Caco-2 (cell line): Measurements from ENCODE around the gene ATG9B. TPM values are rescaled to one million over a fixed set of nuclear protein-coding genes. Genes with fewer than 3 reads are reported as not detected.

Experiments
- BruUV-seq: library from RNA; stranded (reverse); fragments of 400-500 nt; replicated peaks from 2 replicates; lab custom pipeline; 2021; lab: Mats Ljungman, UMichigan
- CTCF ChIA-PET: fragments of 300-600 bp; sonication (Branson Sonifier 250); formaldehyde crosslinking; loops from one replicate; lab custom pipeline; 2022; ENCODE audit warnings: antibody characterized with exemption; lab: Charles Lee
- POLR2A ChIA-PET: fragments of 300-600 bp; sonication (Branson Sonifier 250); formaldehyde crosslinking; loops from one replicate; lab custom pipeline; 2022; ENCODE audit warnings: antibody characterized with exemption; lab: Charles Lee
- DNase-seq, 2 experiments: peaks; one replicate each; pipeline versions ENCODE4 v3.0.0 to v3.0.0-alpha.2; 2020 to 2022
- H3K27me3 ChIP-seq: replicated peaks from 2 replicates; pipeline ENCODE4 v1.6.0; 2011; ENCODE audit warnings: low read length; ENCODE audit not compliant: control insufficient read depth, insufficient read depth
- H3K36me3 ChIP-seq: 2 replicates; pipeline ENCODE4 v1.5.1; 2011; ENCODE audit warnings: low read length; ENCODE audit not compliant: control insufficient read depth, insufficient read depth
- H3K4me1 ChIP-seq: fragments of 250-450 bp; sonication (Bioruptor Pico); 2 replicates; pipeline ENCODE4 v1.5.1; 2020; ENCODE audit warnings: mild to moderate bottlenecking
- H3K4me3 ChIP-seq: 2 replicates; pipeline ENCODE4 v1.5.1; 2011; ENCODE audit warnings: low read depth, mild to moderate bottlenecking, control low read depth, low read length
- H3K9me3 ChIP-seq: fragments of 250-450 bp; sonication (Bioruptor Pico); 2 replicates; pipeline ENCODE4 v1.5.1; 2020; ENCODE audit warnings: mild to moderate bottlenecking, moderate library complexity
- H3K27ac Mint-ChIP-seq: one replicate; pipeline ENCODE4 v1.8.0; 2022; ENCODE audit warnings: mixed read lengths; ENCODE audit not compliant: unreplicated experiment
- H3K27me3 Mint-ChIP-seq: one replicate; pipeline ENCODE4 v1.8.0; 2022; ENCODE audit warnings: mixed read lengths; ENCODE audit not compliant: insufficient read depth, unreplicated experiment
- H3K36me3 Mint-ChIP-seq: one replicate; pipeline ENCODE4 v1.8.0; 2022; ENCODE audit warnings: mild to moderate bottlenecking, mixed read lengths; ENCODE audit not compliant: insufficient read depth, unreplicated experiment
- H3K4me1 Mint-ChIP-seq: one replicate; pipeline ENCODE4 v1.8.0; 2022; ENCODE audit warnings: low read depth, mixed read lengths; ENCODE audit not compliant: unreplicated experiment
- H3K4me3 Mint-ChIP-seq: one replicate; pipeline ENCODE4 v1.8.0; 2022; ENCODE audit warnings: mild to moderate bottlenecking, moderate library complexity, mixed read lengths; ENCODE audit not compliant: unreplicated experiment
- H3K9me3 Mint-ChIP-seq: one replicate; pipeline ENCODE4 v1.8.0; 2022; ENCODE audit warnings: mixed read lengths; ENCODE audit not compliant: unreplicated experiment
- intact Hi-C: fragments of 100-400 bp; cut with micrococcal nuclease; formaldehyde crosslinking; loops from one replicate; pipeline ENCODE4 v1.10.0; 2022; ENCODE audit not compliant: unreplicated experiment
- total RNA-seq: library from RNA; stranded (reverse); gene quantifications from 2 replicates; pipeline ENCODE4 v1.2.3, GENCODE V29; 2022
- TF ChIP-seq, protein P1 (sequence below), 2 experiments: fragments of 200-600 bp in 1 of 2; IDR thresholded peaks; 1 replicate in 1 of 2; 2 replicates in 1 of 2; pipeline versions ENCODE4 v1.5.1 to v1.8.0; 2011 to 2022; ENCODE audit warnings: antibody characterized with exemption in 1 of 2, control low read depth in 1 of 2, inconsistent platforms in 1 of 2, low read depth in 1 of 2, low read length in 1 of 2, mild to moderate bottlenecking in 1 of 2, moderate library complexity in 1 of 2; ENCODE audit not compliant: insufficient read depth in 1 of 2, severe bottlenecking in 1 of 2, unreplicated experiment in 1 of 2

Gene ATG9B
- total RNA-seq, 1 experiment from 2014 or later: 4.3 TPM

- Mint-ChIP-seq H3K36me3 (peaks cover 6% of the 10 kb centered on the region), H3K27ac (no peak overlapping the region), H3K4me1 (peaks cover 5% of the 10 kb centered on the region), H3K9me3 (no peaks in the 10 kb centered on the region), H3K27me3 (no peaks in the 10 kb centered on the region), H3K4me3 (no peak overlapping the region)
- POLR2A ChIA-PET: no interaction called here
- TF ChIP-seq, protein P1, sequence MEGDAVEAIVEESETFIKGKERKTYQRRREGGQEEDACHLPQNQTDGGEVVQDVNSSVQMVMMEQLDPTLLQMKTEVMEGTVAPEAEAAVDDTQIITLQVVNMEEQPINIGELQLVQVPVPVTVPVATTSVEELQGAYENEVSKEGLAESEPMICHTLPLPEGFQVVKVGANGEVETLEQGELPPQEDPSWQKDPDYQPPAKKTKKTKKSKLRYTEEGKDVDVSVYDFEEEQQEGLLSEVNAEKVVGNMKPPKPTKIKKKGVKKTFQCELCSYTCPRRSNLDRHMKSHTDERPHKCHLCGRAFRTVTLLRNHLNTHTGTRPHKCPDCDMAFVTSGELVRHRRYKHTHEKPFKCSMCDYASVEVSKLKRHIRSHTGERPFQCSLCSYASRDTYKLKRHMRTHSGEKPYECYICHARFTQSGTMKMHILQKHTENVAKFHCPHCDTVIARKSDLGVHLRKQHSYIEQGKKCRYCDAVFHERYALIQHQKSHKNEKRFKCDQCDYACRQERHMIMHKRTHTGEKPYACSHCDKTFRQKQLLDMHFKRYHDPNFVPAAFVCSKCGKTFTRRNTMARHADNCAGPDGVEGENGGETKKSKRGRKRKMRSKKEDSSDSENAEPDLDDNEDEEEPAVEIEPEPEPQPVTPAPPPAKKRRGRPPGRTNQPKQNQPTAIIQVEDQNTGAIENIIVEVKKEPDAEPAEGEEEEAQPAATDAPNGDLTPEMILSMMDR (IDR thresholded peaks at IDR 0.05; ENCODE audit: insufficient read depth in 1 of 2, low read depth in 1 of 2, low read length in 1 of 2, severe bottlenecking in 1 of 2, unreplicated experiment in 1 of 2): no peak
- Histone ChIP-seq H3K4me3 (no peak overlapping the region), H3K27me3 (no peaks in the 10 kb centered on the region; the same call in 1 of the 2 replicates), H3K9me3 (no peaks in the 10 kb centered on the region), H3K36me3 (no peaks in the 10 kb centered on the region), H3K4me1 (peaks cover 12% of the 10 kb centered on the region)
- intact Hi-C loops: no loop called here
- CTCF ChIA-PET: no interaction called here
- BruUV-seq: no TSS peak
- no peak for DNase-seq
These were observed 16.5 kb upstream of the ATG9B start for GRCh38 chr7:151040616-151041375.

- Histone ChIP-seq H3K27me3 (no peaks in the 10 kb centered on the region; the same call in 1 of the 2 replicates), H3K9me3 (no peaks in the 10 kb centered on the region), H3K4me1 (peaks cover 12% of the 10 kb centered on the region), H3K4me3 (no peak overlapping the region), H3K36me3 (no peaks in the 10 kb centered on the region)
- Mint-ChIP-seq H3K4me3 (no peak overlapping the region), H3K9me3 (no peaks in the 10 kb centered on the region), H3K27me3 (no peaks in the 10 kb centered on the region), H3K4me1 (peaks cover 5% of the 10 kb centered on the region), H3K27ac (peak overlapping the region; percentile 33), H3K36me3 (peaks cover 6% of the 10 kb centered on the region)
- DNase-seq: no peak
- intact Hi-C loops: no loop called here
- TF ChIP-seq, protein P1 (IDR thresholded peaks at IDR 0.05; ENCODE audit: insufficient read depth in 1 of 2, low read depth in 1 of 2, low read length in 1 of 2, severe bottlenecking in 1 of 2, unreplicated experiment in 1 of 2): no peak
- ChIA-PET POLR2A (no interaction called here), CTCF (no interaction called here)
- no TSS peak for BruUV-seq
These were observed 15.7 kb upstream of the ATG9B start for GRCh38 chr7:151039850-151040548.

DNA sequence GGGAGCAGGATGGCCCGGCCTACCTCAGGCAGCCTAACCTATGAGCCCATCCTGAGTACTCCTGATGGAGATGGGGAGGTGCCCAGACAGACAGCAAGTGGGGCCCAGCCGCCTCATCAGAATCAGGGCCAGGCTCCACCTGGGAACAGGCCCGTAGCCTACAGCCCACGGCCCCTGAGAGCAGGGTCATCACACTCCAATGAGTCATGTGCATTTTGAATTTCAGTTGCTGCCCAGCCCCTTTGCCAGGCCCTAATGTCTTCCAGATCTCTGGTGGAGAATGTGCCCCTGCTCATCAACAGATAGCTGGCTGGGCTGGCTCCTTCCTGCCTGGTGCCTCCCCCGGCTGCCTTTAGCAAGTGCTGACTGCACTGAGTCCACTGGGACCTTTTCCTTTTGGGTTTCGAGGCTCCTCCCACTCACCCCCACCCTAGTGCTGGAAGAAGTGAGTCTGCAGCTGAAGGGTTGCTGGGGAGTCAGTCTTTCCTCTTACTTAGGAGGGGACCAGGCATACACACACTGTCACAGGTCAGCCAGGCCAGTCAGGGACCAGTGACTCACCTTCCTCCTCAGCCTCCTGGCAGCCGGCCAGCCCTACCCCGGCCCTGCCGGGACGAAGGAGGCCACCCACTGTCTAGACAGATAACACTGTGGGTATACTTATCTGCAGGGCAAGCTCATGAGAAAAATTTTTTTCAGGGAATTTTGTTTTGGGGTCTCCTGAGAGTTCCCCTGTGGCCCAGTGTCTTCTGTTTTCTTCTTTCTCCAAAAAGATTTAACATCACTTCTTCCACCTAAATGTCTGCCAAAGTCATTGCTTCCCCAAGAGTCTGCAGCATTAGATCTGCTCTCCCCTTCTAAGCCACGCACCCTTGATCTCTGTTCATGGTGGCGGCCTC lies 14.9 kb upstream of the ATG9B start:
- no peaks in the 10 kb centered on the region for H3K36me3 ChIP-seq
- H3K27me3 ChIP-seq: no peaks in the 10 kb centered on the region; the same call in 1 of the 2 replicates
- Mint-ChIP-seq H3K4me3 (no peak overlapping the region), H3K27ac (peak overlapping the region; percentile 33), H3K36me3 (peaks cover 6% of the 10 kb centered on the region), H3K9me3 (no peaks in the 10 kb centered on the region), H3K4me1 (peaks cover 5% of the 10 kb centered on the region), H3K27me3 (no peaks in the 10 kb centered on the region)
- no peaks in the 10 kb centered on the region for H3K9me3 ChIP-seq
- DNase-seq: peak; percentile 43 to 71
- CTCF ChIA-PET: no interaction called here
- POLR2A ChIA-PET: no interaction called here
- H3K4me3 ChIP-seq: no peak overlapping the region
- intact Hi-C loops: no loop called here
- BruUV-seq: no TSS peak
- H3K4me1 ChIP-seq: peaks cover 12% of the 10 kb centered on the region
- TF ChIP-seq, protein P1 (IDR thresholded peaks at IDR 0.05; ENCODE audit: insufficient read depth in 1 of 2, low read depth in 1 of 2, low read length in 1 of 2, severe bottlenecking in 1 of 2, unreplicated experiment in 1 of 2): no peak
